ENCODE measurements around the gene HLA-G. TPM values are rescaled to one million over a fixed set of nuclear protein-coding genes. Genes with fewer than 3 reads are reported as not detected.

HLA-G gene
- total and polyA plus RNA-seq, 2 donors (not counting 3 experiments of a cell fraction or from before 2014, with no cell fraction given): 0.24 TPM; not detected in 1

GRCh38 chr6:29806387-29806786 is 21.2 kb upstream of the HLA-G start:
- Histone ChIP-seq H3K4me1 (ENCODE audit: control insufficient read depth, extremely low read depth, insufficient read depth, low read length) (no peaks in the 10 kb centered on the region), H3K27me3 (ENCODE audit: control insufficient read depth in 2 of 2, insufficient read depth in 2 of 2, low read length in 2 of 2) (peaks cover 7 to 25% of the 10 kb centered on the region in 2 experiments), H3K4me2 (ENCODE audit: insufficient read depth, low read length) (no peak overlapping the region), H3K9me3 (replicated peaks; ENCODE audit: control insufficient read depth, insufficient read depth, low read length) (no peaks in the 10 kb centered on the region), H3K79me2 (ENCODE audit: control insufficient read depth, insufficient read depth, low read length) (no peaks in the 10 kb centered on the region), H3K9me1 (replicated peaks; ENCODE audit: control insufficient read depth, extremely low read depth, insufficient read depth, low read length) (no peaks in the 10 kb centered on the region), H3K36me3 (ENCODE audit: control insufficient read depth in 2 of 2, extremely low read depth in 1 of 2, insufficient read depth in 2 of 2, low read length in 2 of 2) (no peaks in the 10 kb centered on the region), H3K9ac (replicated peaks; ENCODE audit: extremely low read depth, insufficient read depth, low read length) (no peak overlapping the region), H3K27ac (ENCODE audit: insufficient read depth, low read depth, low read length) (no peak overlapping the region), H3K4me3 (replicated peaks in 1 of 3; ENCODE audit: insufficient read depth in 1 of 3, low read depth in 1 of 3, low read length in 3 of 3) (no peak overlapping the region), H2AFZ (ENCODE audit: low read depth, low read length) (no peak overlapping the region), H4K20me1 (replicated peaks; ENCODE audit: control insufficient read depth, extremely low read depth, insufficient read depth, low read length) (no peaks in the 10 kb centered on the region)
- BruUV-seq (replicated peaks): no TSS peak
- no peak for FAIRE-seq
- ChIA-PET CTCF (interaction anchor here (1.0 kb wide), 1 partner anchor 68 kb away, joined by 3 read pairs; no protein-coding TSS in a partner anchor), POLR2A (no interaction called here)
- DNase-seq (ENCODE audit: low read depth, low spot score): no peak
- dilution Hi-C loops (cut with MboI; ENCODE audit: extremely low pct_ligation_motif_present, low sequenced_read_pairs) (no loop called here), intact Hi-C loops (cut with micrococcal nuclease) (no loop called here)
- TF ChIP-seq FOS (IDR thresholded peaks at IDR 0.05; ENCODE audit: borderline replicate concordance, insufficient read depth, low read length): no peak
- no peak for TF ChIP-seq MAX (IDR thresholded peaks at IDR 0.05; ENCODE audit: insufficient read depth, insufficient read length)
- TF ChIP-seq GATA2 (IDR thresholded peaks at IDR 0.05; ENCODE audit: insufficient read depth, insufficient read length, low read depth, low read length): no peak
- no peak for TF ChIP-seq CTCF (IDR thresholded peaks at IDR 0.05; ENCODE audit: extremely low read depth in 1 of 2, insufficient read depth in 1 of 2, low read depth in 1 of 2, low read length in 2 of 2)
- no peak for TF ChIP-seq MYC (IDR thresholded peaks at IDR 0.05; ENCODE audit: low read depth, low read length)
- TF ChIP-seq POLR2AphosphoS5 (IDR thresholded peaks at IDR 0.05; ENCODE audit: insufficient read depth, low read depth, low read length): no peak
- no peak for TF ChIP-seq JUN (IDR thresholded peaks at IDR 0.05; ENCODE audit: borderline replicate concordance, insufficient read depth, insufficient read length, low read depth)
- TF ChIP-seq EZH2 (IDR thresholded peaks at IDR 0.05; ENCODE audit: borderline replicate concordance, low read depth, low read length, severe bottlenecking): no peak
- no peak for TF ChIP-seq POLR2A (IDR thresholded peaks at IDR 0.05; ENCODE audit: low read depth, low read length)

Data from endothelial cell of umbilical vein (primary cell).